Erythroblast (primary cell): ENCODE measurements around the gene GPNMB.

ENCODE experiments used
- GATA1 ChIP-seq: IDR thresholded peaks from 2 replicates; pipeline ENCODE4 v1.6.1; 2011; ENCODE audit warnings: low read depth, mild to moderate bottlenecking, control low read depth, low read length, moderate library complexity
- POLR2A ChIP-seq: IDR thresholded peaks from 2 replicates; pipeline ENCODE4 v1.6.1; 2011; ENCODE audit warnings: mild to moderate bottlenecking, low read length

GRCh38 chr7:23242935-23243334 is 3.6 kb upstream of the GPNMB start:
- TF ChIP-seq POLR2A, result no peak
- TF ChIP-seq GATA1, result no peak
